ENCODE data around the gene GSE1.

Gene GSE1

DNA sequence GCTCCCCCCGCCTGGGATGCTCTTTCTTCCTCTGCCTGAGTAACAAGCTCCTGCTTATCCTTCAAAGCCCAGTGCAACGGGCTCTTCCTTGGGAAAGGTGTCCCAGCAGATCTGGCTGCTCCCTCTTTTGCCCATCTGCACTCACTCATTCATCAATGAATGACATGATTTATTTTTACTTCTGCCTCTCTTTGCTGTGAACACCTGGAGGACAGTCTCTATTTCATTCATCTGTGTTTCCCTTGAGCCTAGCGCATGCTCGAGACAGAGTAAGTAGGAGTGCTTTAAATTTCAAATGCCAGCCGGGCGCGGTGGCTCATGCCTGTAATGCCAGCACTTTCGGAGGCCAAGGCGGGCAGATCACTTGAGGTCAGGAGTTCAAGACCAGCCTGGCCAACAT, 97.6 kb downstream of the GSE1 start:
- no peak for FAIRE-seq

DNA sequence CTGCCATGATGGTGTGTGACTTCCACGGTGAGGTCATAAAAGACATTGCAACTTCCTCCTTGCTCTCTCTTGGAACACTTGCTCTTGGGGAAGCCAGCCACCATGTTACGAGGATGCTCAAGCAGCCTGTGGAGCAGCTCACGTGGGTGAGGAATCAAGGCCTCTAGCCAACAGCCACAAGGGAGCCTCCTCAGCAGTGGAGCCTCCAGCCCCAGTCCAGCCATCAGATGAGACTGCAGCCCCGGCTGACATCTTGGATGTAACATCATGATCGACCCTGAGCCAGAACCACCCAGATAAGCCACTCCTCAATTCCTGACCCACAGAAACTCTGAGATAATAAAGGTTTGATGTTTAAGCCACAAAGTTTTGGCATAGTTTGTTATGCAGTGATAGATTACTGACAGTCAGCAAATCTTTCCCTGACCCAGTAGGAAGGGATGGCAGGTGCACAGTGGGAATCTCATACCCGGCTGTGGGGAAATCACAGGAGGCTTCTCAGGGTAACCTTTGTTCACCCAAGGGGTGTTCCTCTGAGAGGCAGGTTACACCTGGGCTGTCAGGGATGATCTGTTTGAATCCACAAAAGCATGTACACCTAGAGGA, 99.0 kb downstream of the GSE1 start:
- no peak for FAIRE-seq

DNA sequence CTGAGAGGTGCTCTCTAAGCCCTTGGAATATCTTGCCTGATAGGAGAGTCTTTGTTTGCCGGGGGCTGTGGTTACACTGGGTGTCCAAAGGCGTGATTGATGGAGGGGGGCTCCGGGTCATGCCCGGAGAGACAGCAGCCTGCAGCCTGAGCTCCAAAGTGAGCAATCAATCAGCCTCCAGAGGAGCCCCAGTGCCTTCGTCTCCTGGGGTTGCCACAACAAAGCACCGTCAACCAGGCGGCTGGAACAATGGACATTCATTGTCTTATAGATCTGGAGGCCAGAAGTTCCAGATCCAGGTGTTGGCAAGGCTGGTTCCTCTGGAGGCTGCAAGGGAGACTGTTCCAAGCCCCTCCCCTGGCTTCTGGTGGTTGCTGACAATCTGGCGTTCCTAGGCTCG, 99.7 kb downstream of the GSE1 start:
- no peak for FAIRE-seq

DNA sequence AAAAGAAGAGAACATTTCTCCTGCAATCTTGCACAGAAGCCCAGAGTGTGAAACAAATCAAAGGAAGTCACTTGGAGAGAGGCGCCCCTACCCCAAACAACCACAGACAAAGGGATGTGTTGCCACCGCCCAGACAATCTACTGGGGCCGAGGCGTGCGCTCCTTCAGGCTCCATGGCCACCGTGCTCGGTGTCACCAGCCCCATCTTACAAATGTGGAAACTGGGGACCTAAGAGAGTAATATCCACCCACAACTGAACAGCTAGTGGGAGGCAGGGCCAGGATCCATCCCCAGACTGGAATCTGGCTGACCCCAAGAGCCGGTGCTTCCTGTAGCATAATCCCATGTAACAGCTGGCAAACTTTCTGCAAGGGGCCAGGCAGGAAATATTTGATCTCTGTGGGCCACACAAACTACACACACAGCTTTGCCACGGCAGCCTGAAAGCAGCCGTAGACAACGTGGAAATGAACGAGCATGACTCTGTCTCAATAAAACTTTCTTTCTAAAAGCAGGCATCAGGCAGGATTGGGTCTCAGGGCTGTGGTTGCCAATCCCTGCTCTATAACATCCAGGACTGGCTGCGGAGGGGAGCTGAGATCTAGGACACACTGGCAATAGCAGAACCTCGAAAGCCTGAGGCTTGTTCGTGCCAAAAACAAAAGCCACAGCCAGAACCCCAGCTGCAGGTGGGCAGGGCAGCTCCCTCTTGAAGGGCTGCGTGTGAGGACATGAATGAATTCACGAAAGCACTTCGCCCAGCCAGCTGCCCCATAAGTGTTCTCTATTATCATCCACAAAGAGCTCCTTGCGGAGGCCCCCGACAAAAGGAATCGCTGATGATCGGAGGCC, 102.3 kb downstream of the GSE1 start:
- no peak for FAIRE-seq

DNA sequence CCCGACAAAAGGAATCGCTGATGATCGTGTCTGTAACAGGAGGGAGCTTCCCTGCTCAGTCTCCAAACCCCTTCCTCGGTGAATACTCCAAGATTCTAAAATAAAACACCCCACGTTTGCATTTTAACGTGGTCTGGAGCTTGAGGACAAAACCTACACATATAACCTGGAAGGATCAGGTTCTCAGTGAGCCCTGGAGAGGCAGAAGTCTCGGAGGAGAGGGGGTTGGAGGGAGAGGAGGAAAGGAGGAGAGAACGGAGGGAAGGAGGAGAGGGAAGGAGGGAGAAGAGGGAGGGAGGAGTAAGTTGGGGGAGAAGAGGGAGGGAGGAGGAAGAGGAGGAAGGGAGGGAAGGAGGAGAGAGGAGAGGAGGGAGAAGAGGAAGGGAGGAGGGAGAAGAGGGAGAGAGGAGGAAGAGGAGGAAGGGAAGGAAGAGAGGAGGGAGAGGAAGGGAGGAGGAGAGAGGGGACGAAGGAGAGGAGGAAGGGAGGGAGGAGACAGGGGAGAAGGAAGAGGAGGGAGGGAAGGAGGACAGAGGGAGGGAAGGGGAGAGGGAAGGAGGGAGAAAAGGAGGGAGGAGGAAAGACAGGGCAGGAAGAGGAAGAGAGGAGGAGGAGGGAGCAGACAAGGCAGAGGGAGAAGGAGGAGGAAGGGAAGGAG, 103.0 kb downstream of the GSE1 start:
- no peak for FAIRE-seq

DNA sequence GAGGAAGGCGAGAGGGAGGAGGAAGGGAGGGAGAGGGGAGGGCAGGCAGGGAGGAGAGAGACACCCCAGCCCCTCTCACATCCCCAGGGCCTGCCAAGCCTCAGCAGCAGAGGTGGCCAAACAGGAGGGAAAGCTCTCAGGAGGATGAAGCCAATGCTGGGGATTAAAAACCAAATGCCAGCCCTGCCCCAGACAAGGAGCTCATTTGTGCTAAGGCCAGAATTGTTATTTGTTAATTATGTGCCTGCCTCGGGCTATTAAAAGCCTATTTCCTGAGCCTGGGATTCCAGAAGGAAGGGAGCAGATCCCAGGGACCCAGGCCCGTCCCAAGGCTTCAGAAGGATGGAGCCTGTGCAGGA, 103.5 kb downstream of the GSE1 start:
- no peak for FAIRE-seq

DNA sequence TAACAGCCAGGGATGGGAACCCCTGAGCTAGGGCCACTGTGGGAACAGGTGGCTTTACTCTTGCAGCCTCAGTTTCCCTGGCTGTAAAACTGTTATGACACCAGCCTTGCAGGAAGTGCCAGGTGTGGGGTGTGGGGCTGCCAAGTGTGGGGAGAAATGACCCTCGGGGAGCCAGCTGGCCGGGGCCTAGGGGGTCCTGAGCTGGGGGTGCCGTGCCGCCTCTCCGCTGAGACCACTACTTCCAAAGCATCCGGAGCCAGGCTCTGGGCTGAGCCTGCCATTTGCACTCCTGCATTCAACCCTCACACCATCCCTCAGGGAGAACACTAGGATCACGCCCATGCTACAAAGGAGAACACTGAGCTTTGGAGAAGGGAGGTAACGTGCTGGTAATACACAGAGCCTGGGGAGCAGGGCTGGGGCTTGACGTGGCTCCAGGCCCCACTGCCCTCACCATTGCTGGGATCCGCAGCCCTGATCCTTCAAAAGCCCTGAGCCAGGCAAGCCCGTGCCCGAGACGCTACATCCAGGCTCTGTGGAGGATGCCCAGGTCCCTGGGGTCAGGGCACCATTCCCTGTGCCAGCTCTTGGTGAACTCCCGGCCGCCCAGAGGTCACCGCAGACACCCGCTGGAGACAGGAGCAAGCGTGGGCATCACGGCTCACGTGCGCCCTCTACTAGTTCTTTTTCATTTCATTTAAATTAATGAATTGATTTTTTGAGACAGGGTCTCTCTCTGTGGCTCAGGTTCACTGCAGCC, 104.5 kb downstream of the GSE1 start:
- FAIRE-seq: no peak

DNA sequence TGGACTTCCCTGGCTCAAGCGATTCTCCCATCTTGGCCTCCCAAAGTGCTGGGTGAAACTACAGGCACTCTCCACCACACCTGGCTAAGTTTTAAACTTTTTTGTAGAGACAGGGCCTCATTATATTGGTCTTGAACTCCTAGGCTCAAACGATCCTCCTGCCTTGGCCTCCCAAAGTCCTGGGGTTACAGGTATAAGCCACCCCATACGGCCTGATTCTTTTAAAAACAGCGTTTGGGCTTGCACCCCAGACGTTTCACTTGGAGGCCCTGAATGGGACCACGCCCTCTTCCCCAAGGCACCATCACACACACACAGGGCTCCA, 105.0 kb downstream of the GSE1 start:
- FAIRE-seq: no peak

DNA sequence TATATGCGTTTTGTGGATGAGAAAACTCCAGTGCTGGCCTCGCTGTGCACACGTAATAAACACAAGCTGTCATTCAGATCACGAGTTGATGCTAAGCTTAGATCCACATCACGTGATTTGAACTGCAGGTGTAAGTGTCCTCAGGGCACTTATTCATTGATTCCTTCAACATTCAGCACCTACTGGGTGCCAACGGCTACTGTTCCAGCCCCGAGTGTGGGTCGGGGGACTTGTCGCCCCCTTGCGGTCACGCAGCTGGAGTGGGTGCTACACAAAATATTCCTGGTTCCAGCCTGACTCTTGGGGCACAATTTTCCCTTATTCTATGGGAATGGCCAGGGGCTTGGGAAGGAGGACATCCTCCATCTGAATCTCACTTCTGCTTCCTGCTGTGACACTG, 105.6 kb downstream of the GSE1 start:
- FAIRE-seq: no peak

DNA sequence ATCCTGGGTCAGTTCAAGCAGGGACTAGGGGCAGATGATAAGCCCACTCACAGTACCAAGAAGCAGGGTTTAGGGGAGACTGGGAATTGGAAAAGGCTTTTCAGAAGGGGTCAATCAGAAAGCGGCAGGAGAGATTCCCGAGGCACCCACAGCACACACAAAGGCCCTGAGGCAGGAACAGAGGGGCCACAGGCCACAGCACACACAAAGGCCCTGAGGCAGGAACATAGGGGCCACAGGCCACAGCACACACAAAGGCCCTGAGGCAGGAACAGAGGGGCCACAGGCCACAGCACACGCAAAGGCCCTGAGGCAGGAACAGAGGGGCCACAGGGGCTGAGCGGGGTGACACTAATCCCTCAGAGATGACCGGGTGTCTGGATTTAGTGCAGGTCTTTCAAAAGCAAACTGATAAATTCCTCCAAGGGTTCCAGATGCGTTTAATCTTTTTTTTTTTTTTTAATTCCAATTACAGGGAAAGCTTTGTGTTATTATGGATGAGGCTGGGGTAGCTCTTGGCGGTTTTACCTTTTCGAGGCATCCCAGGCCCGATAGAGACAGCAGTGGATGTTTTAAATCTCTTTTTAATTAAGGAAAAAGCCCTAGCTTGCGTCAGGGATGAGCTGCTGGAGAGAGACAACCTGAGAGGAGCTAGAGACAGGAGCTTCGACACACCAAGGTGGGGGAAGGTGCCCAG, 106.6 kb downstream of the GSE1 start:
- no peak for FAIRE-seq

DNA sequence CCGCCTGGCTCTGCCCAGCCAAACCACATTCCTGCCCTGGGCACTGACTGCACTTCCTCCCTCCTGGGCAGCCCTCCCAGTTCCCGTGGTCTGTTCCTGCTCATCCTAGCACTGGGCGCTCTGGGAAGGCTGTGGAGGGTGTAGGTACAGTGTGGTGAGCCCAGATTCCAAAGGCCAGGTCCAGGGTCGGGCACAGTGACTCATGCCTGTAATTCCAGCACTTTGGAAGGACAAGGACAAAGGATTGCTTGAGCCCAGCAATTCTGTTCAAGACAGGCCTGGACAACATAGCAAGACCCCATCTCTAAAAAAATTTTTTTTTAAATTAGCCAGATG, 107.1 kb downstream of the GSE1 start:
- FAIRE-seq: no peak

DNA sequence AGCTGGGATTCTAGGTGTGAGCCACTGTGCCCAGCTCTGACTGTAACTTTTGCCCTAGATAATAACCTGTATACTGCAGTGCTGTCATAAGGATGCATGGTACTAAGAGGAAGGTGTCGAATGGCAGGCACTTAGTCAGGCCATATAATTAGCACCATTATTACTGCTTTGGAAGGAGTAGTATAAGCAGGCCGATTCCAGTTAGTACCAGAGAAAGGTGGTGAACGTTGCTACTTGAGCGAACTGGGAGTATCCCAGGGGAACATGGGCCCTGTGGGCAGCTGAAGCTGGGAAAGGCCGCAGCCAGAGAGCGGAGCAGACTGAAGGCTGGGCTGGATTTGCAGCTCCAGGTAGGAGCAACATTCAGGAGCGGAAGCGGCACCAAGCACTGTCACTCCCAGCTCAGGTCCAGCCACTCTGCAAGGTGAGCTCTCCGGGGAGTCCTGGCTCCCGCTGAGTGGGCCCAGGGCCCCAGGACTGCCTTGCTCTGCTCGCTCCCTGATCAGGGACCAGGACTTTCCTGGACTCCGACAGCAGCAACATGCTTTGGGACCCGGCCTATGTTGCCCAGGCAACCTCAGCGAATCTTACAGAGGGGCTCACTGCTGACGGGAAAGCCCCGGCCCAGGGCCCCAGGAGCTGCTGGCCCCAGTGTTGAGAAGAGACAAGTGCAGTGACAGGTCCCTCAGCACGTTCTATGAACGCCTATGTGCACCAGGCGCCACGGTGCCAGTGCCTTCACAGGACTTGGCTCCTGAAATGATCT, 109.2 kb downstream of the GSE1 start:
- no peak for FAIRE-seq

DNA sequence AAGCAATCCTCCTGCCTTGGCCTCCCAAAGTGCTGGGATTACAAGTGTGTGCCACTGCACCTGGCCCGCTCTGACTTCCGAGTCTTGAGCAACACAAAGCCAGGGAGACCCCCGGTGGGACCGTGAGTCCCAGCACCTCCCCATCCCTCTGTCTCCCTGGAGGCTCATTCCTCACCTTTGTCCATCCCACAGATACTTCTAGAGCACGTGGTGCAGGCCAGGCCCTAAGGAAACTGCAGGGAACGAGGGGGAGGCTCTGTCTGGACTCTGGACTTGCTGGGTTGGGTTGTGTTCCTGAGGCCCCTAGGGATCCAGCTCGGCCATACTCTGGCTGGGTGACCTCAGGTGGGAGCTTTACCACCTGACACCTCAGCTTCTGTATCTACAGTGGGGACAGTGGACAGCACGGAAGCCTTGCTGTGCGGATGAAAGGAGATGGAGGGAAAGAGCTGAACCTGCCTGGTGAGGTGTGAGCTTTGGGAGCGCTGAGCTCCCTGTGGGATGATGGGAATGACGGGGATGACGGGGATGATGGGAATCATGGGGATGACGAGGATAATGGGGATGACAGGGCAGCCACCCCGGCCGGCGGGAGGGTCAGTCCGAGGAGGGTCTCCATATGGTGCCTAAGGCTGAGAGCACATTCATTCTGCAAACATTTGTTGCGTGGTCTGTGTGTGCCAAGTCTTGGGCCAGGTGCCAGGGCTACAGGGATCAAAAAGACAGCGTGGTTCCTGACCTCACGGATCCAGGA, 111.2 kb downstream of the GSE1 start:
- FAIRE-seq: no peak

DNA sequence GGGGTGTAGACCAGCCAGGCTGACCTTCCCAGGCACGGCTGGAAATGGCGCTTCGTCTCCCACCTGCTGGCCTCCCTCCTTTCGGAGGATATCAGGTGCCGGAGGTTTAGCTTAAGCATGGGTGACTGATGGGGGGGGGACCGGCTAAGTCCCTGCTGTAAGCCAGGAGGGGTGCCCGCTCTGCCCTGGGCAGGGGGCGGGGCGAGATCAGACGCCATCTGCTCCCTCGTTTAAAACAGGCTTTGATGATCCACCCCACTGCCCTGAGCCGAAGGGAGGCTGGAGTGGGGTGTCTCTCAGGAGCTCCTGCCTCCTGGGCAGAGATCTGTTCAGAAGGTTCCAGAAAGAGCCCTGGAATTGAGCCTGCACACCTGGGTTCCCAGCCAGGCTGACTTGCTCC, 111.8 kb downstream of the GSE1 start:
- no peak for FAIRE-seq
